AG04449 (cell line): Measurements from ENCODE around the gene SLC47A1.
"Not testable (repeated sequence)": the region's sequence is repeated elsewhere in the genome, so short reads cannot be mapped to it uniquely, and the experiment has no call there.

Source experiments
- CTCF ChIA-PET: fragments of 350-600 bp; formaldehyde crosslinking; extraction: SDS; loops from one replicate; lab custom pipeline; 2021; ENCODE audit warnings: antibody characterized with exemption; lab: Yijun Ruan, JAX
- POLR2A ChIA-PET: fragments of 400-600, 350-600 bp; formaldehyde crosslinking; extraction: SDS; loops from one replicate; lab custom pipeline; 2020; ENCODE audit warnings: antibody characterized with exemption, inconsistent platforms; lab: Yijun Ruan, JAX
- DNase-seq: peaks from one replicate; pipeline ENCODE4 v3.0.0-alpha.2; 2010; ENCODE audit warnings: low read depth, low spot score
- H3K4me3 ChIP-seq: 2 replicates; pipeline ENCODE4 v1.5.1; 2011; ENCODE audit warnings: low read depth, mild to moderate bottlenecking, control low read depth, low read length
- CTCF ChIP-seq: IDR thresholded peaks from one replicate; pipeline ENCODE4 v1.5.1; 2011; ENCODE audit warnings: mild to moderate bottlenecking, moderate library complexity, low read length, control low read depth, inconsistent platforms; ENCODE audit not compliant: insufficient read depth; ENCODE audit errors: missing control alignments

The SLC47A1 gene

GRCh38 chr17:19507775-19508576 lies 25.7 kb upstream of the SLC47A1 start:
- TF ChIP-seq CTCF: no peak
- H3K4me3 ChIP-seq: peak overlapping the region; percentile 74
- CTCF ChIA-PET: no interaction called here
- POLR2A ChIA-PET: no interaction called here
- DNase-seq: peak; percentile 46

GRCh38 chr17:19508577-19508867 lies 25.1 kb upstream of the SLC47A1 start:
- ChIA-PET POLR2A (no interaction called here), CTCF (interaction anchor here (1.5 kb wide), 1 partner anchor 253 kb away, joined by 4 read pairs; no protein-coding TSS in a partner anchor)
- DNase-seq: no peak
- TF ChIP-seq CTCF: no peak
- H3K4me3 ChIP-seq: peak overlapping the region; percentile 74

GRCh38 chr17:19509281-19509852 lies 24.3 kb upstream of the SLC47A1 start:
- DNase-seq, H3K4me3 ChIP-seq, POLR2A ChIA-PET: not testable (repeated sequence)
- CTCF ChIA-PET: interaction anchor here (1.0 to 1.5 kb wide), 3 partner anchors 146 to 257 kb away, joined by 3 to 4 read pairs (median 4); no protein-coding TSS in a partner anchor

- TF ChIP-seq CTCF: no peak
- ChIA-PET CTCF (interaction anchor here (3.1 to 4.2 kb wide), 2 partner anchors 148 to 254 kb away, joined by 32 to 315 read pairs; partner anchors contain the start of gene B9D1), POLR2A (no interaction called here)
- no peak overlapping the region for H3K4me3 ChIP-seq
- no peak for DNase-seq
These were observed 22.8 kb upstream of the SLC47A1 start for GRCh38 chr17:19510903-19511302.

GRCh38 chr17:19513897-19514488 lies 19.7 kb upstream of the SLC47A1 start:
- ChIA-PET CTCF (interaction anchor here (0.7 to 4.2 kb wide), 29 partner anchors 11 to 346 kb away, joined by 3 to 315 read pairs (median 4); partner anchors contain the start of genes ALDH3A2, B9D1 and SLC47A1), POLR2A (no interaction called here)

GRCh38 chr17:19517699-19518098 lies 16.0 kb upstream of the SLC47A1 start:
- DNase-seq: no peak
- no peak for TF ChIP-seq CTCF
- no peak overlapping the region for H3K4me3 ChIP-seq
- ChIA-PET POLR2A (no interaction called here), CTCF (interaction anchor here (1.2 to 5.4 kb wide), 3 partner anchors 16 to 247 kb away, joined by 5 to 165 read pairs (median 6); partner anchors contain the start of gene SLC47A1)

More at GRCh38 chr17:19513897-19514488, 19.7 kb upstream of the SLC47A1 start:
- no peak overlapping the region for H3K4me3 ChIP-seq
- TF ChIP-seq CTCF: peak; percentile 84
- no peak for DNase-seq

- H3K4me3 ChIP-seq, POLR2A ChIA-PET, DNase-seq: not testable (repeated sequence)
- CTCF ChIA-PET: interaction anchor here (5.4 kb wide), 1 partner anchor 245 kb away, joined by 165 read pairs; no protein-coding TSS in a partner anchor
These were observed 14.0 kb upstream of the SLC47A1 start for GRCh38 chr17:19519388-19520291.
